C1 segment of cervical spinal cord (tissue), 14 donors: ENCODE measurements around the gene EYS.
"Not testable (repeated sequence)": the region's sequence is repeated elsewhere in the genome, so short reads cannot be mapped to it uniquely, and the experiment has no call there.

ENCODE experiments used
- DNase-seq, 14 donors: peaks; one replicate each; lab custom pipeline; 2025; lab: John Stamatoyannopoulos, UW

EYS gene

GRCh38 chr6:63975699-63976098 is 1731.3 kb downstream of the EYS start:
- no peak for DNase-seq

DNA sequence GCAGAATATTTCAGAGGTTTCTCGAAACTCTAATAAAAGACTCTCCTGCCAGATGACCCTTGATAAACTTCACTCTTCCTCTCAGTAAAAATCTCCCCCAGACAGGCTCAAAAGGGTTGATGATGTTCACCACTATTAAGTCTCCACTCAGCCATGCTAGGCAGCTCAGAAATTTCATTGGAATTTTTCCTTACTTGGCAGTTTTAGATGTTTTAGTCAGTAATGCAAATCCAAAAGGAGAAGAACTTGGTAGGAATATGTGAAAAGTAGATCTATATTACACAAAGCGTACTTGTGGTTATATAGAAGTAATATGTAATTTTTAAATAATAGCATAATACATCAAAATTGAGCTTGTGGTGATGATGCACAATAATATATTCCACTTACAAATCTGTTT is 1738.4 kb downstream of the EYS start:
- DNase-seq, result no peak

DNA sequence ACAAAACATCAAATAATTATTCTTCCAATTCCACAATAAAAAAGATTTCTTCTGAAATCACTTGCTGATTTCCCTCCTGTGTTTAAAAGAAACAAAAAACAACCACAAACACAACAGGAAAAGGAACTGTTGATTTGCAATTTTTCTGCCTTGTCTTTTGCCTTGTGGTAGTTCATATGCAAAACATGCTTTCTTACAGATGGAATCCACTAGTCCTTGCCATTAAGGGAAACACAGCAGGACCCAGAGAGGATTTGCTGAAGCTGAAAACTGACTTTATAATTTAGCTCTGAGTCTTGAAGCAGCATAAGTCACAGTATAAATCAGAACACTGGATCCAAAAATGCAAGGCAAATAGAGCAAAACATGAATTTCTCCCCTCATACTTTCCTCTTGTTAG is 1742.7 kb downstream of the EYS start:
- no peak for DNase-seq

DNA sequence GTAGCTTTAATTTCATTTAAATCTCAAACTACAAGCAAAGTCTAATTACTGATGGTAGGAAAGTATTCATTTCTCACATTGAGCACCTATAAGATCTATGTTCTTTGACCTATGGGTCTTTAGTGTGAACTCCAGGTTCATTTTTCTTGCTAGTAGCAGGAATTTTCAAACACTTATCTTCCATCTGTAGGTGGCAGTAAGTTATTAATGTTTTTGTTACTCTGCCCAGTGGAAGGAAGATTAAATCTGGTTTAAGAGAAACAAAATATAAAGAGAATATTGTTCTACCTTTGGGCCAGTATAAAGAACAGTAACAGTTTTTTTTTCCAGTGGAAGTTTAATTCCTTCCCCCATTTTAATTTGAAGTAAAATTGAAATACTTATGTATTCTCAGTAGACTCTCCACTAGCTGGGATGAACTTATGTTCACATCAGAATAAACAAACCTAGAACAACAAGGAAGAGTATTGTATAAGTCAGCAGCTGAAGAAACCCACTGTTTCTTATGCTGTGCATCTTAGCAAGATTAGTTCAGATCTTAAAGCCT is 1743.2 kb downstream of the EYS start:
- DNase-seq, result no peak

- DNase-seq, result not testable (repeated sequence)
Measured at GRCh38 chr6:63953336-63954021, 1753.5 kb downstream of the EYS start.

GRCh38 chr6:63947792-63948529 is 1759.1 kb downstream of the EYS start:
- no peak for DNase-seq

DNA sequence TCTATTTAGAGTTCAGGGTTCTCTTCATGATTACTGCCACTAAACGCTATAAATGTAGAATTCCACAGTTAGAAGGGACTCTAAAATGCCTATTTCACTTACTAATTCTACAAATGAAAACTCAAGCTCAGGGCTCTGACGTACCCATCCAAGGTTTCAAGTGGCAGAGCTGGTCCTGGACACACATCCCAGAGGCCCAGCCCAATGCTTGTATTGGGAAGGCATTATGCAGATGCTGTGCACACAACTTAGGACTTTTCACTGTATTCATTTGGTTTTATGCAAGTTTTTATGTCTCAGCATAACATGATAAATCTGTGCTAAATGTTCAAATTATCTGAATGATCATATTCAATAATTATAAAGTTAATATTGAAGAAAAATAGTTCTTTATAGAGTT is 1761.0 kb downstream of the EYS start:
- DNase-seq, result no peak

- DNase-seq, result peak in 1 of 14 donors; percentile 1
Measured at GRCh38 chr6:63943826-63944225, 1763.2 kb downstream of the EYS start.

DNA sequence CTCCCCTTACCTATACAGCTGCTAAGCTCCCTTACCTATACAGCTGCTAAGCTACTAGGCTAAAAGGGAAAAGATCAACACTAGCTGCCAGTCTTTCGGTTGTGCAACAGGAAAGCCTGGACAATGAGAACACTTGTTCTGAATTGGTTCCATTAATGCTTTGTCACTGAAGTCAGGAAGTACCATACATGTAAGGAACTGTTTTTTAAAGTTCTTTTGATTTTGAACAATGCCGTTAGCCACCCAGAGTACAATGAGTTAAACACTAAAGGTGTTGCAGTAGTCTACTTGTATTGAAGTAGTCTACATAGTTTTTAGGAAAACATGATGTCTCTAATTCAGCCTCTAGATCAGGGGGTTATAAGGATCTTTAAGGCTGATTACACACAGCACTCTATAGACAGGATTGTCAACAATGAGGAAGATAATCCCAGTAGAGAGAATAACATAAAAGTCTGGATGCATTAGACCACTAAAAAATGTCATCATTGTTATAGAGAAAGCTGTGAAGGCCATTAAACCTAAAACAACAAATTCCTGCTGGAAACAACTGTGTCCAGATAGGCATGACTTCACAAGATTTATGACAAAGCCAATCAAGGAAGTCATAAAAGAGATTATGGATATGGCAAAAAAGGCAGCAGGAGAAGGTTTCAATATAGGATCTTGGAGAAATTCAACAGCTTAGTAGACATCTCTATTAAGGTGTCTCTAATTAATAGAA is 1765.1 kb downstream of the EYS start:
- DNase-seq, result no peak

DNA sequence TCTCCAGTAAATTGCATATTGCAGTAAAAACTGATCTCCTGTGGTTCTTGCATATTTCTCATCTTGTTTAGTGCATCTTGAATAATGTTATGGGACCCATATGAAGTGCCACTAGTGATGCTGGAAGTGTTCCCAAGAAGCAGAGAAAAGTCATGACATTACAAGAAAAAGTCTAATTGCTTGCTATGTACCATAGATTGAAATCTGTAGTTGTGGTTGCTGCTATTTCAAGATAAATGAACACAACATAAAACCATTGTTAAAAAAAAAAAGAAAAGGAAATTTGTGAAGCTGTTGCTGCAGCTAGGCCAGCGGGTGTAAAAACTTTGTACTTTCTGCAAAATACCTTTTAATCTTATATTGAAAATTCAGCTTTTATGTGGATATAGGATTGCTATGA is 1767.0 kb downstream of the EYS start:
- DNase-seq, result no peak

DNA sequence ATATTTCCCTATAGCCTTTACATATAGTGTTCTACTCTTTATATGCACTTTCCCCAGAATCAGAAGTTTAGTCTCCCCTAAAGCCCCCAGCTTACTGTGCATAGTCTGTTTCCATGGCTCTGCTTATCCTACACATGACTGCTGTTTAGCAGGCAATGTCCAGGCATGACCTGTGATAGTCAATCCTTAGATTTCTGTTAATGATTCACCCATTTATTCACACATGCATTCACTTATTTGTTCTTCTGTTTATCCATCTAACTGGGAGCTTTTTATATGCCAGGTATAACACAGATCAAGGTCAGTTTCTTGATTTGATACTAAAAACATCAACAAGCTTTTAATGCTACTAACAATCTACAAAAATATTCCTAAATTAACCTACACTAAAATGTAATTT is 1770.6 kb downstream of the EYS start:
- DNase-seq, result no peak

DNA sequence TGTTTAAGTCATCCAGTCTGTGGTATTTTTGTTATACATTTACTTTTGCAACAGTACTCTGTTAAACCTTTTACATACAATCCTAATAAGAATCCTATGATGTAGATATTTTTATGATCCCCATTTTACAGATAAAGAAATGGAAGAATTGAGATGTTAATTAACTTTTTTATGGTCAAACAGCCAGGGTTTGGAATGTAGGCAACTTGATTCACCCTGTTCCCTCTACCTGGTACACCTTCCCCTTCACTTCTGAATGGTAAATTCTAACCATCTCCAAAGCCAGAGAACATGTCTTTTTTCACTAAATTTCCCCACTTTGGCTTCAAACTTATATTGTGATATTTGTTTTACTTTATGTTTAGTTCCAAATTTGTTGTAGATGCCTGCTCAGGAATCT is 1771.3 kb downstream of the EYS start:
- no peak for DNase-seq

- not testable (repeated sequence) for DNase-seq
Measured at GRCh38 chr6:63933948-63934347, 1773.1 kb downstream of the EYS start.

DNA sequence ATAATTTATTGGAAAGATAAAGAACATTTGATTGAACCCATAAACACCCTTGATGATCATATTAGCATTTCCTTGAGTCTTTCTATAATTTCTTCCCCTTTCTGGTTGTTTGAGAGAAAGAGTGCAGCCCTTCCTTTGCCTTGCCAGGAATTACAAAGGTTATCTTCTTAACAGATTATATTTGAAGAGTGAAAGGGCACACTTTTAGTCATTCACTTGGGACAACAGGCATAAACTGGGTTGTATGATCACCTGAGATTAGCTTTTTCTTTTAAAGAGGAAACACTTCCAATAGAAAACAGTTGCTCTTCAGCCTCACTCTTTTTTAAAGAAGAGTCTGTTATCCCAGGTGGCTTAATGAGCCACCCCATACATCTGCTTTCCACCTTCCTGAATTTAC is 1776.2 kb downstream of the EYS start:
- DNase-seq, result no peak

DNA sequence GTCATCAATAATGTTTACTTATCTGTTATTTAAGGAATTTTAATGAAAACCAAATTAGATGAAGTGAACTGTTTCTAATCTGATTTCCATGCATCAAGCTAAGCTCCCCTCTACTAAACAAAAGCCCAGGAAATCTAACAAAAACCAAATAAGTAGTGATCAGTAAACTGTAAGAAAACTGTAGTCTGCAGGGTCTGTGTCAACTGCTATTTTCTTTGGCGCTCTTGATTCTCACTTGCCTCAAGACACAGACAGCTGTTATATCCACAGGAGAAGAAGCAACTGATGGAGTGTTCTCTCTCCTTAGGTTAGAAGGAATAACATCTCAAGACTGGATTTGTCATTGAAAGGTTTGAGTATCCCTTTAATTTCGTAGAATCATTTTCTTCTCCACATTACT is 1777.9 kb downstream of the EYS start:
- DNase-seq, result no peak

- no peak for DNase-seq
Measured at GRCh38 chr6:63928613-63929012, 1778.4 kb downstream of the EYS start.

DNA sequence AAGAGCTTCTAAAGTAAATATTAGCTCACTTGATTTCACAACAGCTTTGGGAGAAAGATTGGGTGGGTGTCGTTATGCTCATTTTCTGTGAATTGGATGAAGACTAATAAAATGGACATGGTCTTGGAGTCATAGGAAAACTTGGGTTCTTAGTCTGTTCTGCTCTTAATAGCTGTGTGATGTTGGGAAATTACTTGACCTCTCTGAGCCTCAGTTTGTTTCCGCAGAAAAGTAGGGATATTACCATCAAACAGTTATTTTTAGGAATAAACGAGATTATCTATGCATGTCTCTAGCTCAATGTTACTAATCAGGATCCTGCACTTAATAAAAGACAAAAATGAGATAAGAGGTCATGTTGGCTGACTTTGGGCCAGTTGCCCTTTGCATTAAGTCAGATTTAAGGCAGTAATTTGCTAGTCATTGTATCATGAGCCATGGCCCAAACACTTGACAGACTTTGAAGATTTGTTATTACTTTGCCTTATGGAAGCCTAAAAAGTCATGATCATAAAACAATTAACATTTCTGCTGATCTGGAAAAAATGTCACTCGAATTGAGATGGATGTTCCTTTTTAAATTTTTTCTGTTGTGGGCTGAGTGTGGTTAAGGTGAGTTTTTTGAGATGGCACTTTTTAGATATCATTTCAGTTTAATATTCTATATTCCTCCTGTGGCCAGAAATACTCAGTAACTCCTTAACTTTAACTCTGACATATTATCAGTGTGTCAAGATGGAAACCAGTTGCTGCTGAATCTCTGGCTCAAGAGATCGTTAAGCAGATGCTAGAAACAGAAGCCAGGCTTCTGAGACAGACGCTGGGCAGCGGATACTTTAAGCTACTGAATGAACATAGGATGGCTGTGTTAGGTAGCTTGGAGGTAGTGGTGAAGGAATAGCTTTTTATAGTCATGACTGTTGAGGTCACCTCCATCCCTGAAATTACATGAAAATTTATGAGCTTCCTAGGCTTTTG is 1779.8 kb downstream of the EYS start:
- DNase-seq, result no peak

- no peak for DNase-seq
Measured at GRCh38 chr6:63926258-63926780, 1780.7 kb downstream of the EYS start.

- DNase-seq, result no peak
Measured at GRCh38 chr6:63923139-63923739, 1783.8 kb downstream of the EYS start.

DNA sequence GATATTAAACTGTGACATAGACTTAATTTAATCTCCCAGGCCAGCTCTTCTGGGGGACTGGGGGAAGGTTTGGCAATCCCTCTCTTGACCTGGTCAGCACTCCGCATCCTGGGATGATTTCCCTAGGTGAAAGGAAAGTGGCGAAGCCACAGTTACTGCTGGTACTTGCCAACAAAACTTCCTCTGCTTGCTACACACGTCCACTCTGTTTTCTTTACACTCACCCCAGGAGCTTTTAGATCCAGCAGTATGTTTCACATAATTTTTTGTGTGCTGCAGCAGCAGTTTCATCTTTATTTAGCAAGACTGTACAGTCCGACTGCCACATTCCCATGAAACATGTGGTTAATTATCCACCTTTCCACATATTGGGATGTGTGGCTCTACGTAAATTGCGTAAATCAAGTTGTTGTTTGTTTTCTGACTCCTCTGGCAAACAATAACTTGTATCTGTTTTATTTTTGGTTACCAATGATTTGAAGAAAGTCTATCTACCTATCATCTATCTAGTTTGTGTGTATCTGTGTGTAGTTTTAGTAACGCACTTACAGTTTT is 1787.4 kb downstream of the EYS start:
- no peak for DNase-seq
